GM19395 (cell line): ENCODE results near the gene PLPPR5.

Source experiments
- ATAC-seq: cut with Tn5 transposase; IDR thresholded peaks from one replicate; pipeline ENCODE4 v1.9.1; 2021; ENCODE audit warnings: mild to moderate bottlenecking, moderate library complexity; ENCODE audit not compliant: unreplicated experiment

PLPPR5 gene

DNA sequence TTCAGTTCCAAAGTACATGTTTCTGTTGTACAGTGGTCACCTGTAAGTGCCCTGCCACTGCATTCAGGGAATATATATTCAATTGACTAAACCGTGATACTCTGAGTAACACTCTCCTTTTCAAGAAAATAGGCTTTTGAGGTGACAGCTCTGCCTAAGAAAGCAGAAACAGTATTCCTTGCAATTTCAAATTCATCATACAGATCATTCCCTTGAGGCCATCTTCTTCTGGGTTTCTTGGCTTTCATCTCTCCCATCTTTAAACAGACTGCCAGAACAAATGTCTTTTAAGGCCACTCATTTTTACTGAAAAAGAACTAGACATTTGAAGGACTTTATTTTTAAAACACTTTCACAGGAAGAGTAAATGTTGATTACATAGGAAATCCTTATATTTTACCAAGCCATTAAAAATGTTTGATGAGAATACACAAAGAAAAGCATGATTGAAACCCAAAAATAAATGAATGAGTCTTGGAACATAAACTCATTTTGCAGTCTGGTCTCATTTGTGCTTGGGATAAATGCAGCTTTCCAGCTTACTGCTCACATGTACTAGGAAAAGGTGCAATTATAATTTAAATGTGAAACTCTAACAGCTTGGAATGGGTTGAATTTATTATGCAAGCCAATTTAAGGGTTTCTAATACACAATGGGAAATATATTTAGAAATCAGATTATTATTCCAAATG is 34.7 kb downstream of the PLPPR5 start:
- ATAC-seq: no peak

DNA sequence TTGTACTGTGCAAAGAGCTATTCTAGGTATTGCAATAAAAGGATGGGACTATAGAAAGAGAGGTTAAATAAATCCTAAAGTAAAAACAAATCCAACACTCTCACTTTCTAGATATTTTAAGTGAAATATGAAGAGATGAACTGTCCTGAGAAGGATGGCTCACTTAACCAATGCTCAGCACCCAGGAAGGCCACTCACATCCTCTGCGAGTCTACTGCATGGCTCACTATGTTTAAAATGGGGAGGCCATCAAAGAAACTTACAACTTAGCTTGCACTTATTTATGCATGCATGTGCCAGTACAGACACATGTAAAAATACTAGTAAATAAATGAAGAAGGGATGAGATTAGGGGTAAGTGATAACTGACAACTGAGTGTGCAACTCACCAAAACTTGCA is 37.5 kb downstream of the PLPPR5 start:
- ATAC-seq: no peak

DNA sequence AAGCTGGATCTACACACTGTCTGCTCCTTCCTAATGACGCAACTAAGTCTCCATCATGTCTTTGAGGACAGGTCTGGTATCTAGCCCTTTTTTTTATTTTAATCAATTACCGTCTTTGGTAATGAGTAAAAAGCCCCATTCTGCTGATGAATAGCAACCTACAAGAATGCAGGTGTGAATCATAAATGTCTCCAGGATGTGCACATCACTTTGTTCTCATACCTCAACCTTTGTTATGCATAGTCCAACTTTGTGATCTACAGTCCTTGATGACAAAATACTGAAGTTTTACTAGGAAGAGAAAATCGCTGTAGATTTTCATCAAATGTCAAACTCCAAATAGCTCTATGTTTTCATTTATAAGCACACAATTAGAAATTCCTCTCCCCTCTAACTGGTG is 39.3 kb downstream of the PLPPR5 start:
- no peak for ATAC-seq

DNA sequence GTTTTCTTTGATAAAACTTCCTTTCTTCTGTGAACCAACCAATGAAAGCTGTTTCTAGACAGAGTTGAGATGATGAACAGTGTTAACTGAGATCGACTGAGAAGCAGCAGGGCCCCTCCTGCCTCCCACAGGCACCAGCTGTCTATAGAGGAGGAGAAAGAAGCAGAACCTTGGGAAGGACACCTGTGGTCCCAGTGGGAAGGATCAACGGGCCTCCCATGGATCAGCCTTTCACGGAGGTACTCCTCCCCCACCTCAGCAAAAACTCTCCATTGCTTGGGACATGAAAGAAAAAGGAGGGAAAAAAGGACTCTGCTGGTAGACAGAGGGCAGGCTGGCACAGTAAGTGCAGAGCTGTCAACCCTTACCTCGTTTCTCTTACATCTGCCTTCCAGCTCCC is 40.5 kb downstream of the PLPPR5 start:
- no peak for ATAC-seq

DNA sequence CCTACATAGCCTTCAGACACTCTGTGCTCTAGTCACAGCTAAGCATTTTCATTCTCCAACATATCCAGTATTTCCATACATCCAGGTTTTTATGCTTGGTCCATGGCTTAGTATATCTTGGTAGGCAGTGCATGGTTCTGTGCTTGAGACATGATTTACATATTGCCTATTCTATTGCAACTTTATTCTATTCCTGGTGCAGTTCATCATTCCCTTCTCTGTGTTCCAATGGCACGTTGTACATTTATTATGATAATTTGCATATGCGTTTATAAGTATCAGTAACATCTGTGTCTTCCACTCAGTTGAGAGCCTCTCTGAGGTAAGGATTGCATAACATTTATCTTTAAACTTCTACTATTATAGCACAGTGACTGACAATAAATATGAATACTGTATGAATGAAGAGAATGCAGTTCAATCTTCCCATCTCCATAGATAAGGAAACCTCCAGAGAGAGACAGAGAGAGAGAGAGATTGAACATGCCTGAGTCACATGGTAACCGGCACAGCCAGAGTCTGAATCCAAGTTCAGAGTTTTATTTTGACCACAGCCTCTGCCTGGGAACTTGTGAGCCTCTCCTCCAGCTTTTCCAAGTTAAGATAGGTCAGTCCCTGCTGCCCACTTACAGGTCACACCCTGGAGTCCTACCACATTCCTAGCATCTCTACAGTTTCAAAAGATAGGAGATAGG is 41.5 kb downstream of the PLPPR5 start:
- no peak for ATAC-seq

DNA sequence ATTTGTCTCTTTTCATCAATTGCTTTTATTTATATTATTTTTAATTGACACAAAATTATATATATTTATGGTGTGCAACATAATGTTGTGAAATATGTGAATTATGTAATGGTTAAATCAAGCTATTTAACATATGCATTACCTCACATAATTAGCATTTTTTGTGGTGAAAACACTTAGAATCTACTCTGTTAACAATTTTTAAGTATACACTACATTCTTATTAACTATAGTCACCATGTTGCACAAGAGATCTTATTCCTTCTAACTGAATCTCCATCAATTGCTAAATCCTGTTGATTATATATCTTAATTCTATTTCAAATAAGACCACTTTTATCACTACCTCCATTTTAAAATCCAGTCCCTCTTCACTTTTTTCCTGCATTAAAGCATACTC is 42.5 kb downstream of the PLPPR5 start:
- ATAC-seq: no peak

DNA sequence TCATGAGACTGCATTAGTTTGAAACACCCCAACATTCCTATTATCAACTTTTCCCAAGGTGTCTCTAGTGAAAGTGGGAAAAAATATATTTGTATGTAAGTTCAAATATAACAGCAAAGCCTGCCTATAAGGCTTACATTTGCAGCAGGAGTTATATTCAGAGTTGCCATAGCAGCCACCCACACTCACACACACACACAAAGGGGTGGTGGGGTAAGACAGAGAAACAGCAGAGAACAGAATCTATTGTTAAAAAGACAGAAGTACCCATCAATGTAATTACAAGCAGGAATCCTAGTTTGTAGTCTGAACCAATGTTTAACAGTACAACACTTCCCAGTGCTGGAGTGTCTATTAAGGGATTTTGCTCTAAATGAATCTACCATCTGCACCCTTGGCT is 55.0 kb downstream of the PLPPR5 start:
- ATAC-seq: no peak

DNA sequence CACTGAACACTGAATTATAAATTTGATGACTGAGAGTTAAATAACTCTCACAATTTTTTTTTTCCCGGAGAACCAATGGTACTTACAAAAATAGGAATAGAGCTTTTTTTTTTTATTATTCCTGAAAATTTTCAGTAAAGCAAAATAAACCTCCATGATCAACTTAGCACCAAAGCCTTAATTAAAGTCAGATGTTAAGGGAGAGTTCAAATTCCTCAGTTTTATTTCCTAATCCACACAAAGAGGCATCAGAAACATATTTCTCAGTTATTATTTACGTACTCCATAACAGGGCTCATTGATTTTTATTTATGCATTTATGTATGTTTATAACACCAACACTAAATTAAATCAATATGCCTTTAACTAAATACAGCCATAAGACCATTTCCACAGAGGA is 55.5 kb downstream of the PLPPR5 start:
- no peak for ATAC-seq

DNA sequence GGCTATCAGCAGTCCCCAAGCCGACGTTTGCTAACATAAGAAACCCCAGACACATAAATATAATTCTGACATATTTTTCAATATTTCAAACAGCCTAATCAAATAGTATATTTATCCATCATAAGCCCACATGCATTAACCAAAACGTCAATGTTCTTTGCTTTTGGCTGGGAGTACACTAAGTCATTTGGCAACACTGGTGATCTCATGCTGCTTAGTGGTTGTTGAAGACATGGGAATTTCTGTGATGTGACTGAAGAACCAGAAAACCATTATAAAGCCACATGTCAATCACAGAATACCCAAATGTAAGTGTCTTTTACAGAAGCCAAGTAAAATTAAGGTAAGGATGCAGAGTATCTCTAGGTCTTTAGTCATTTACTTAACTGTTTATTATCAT is 57.6 kb downstream of the PLPPR5 start:
- no peak for ATAC-seq

DNA sequence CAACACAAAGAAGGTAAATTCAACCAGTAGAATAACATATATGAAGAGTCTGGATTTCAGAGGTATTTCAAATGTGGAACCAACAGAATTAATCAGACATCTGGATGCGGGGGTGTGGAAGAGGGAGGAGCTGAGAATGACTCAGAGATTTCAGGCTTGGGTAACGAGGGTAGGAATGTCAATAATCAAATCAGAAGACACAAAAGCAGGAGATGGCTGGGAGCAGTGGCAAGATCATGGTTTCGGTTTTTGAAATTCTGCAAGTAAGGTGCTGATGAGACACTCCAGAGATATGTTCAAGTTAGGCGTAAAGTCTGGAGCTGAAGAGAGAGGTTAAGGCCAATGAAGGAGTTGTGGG is 64.0 kb downstream of the PLPPR5 start:
- ATAC-seq: no peak

DNA sequence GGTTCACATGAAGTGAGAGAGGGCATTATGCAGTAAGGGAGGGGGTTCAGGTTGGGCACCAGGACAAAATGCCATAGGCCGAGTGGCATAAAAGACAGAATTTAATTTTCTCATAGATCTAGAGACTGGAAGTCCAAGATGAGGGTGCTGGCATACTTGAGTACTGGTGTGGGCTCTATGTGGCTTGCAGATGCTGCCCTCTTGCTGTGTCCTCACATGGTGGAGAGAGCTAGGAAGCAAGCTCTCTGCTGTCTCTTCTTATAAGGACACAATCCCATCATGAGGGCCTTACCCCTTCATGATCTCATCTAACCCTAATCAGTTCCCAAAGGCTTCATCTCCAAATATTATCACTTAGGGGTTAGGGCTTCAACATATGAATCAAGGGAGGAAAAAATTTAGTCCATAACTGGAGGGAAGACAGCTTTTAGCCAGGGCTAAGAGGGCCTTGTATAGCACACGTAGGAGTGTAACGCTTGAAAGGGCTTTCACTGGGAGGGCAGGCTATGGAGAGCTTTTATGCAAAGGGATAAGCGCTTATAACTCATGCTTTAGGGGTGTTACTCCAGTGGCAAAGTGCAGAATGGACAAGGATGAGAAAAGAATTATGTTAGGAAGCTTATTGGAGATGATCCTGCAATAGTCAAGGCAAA is 64.5 kb downstream of the PLPPR5 start:
- no peak for ATAC-seq

DNA sequence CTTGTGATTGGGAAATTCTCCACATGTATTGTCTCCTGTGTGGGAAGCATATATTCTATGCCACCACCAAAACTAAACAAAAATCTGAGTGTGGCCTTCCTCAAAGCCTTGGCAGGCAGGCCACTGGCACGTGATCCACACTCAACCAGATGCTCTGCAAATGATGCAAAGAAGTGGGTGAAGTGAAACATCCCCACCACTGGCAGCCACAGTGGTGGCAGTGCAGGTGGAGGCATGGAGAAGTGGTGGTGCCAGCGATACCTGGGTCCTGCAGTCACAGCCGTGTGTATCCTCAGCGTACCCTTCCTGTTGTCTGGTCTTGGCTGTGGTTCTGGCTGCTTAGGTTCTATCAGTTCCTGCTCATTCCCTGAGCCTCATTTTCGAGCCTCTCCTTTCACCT is 65.2 kb downstream of the PLPPR5 start:
- no peak for ATAC-seq

DNA sequence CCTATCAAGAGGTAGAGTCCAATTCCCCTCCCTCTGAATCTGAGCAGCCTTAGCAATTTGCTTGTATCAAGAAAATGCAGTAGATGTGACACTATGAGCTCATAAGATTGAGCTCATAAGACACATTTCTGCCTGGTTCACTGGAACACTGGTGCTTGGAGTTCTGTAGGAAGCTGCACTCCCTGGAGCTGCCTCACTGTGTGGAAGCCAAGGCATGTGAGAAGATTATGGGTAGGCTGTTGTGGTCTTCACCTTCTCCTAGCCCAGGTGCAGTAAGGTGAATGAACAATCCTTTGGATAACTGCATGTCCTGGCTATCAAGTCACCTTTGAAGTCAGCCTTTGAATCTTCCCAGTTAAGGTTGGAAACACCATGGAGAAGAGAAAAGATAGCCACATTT is 67.3 kb downstream of the PLPPR5 start:
- no peak for ATAC-seq

DNA sequence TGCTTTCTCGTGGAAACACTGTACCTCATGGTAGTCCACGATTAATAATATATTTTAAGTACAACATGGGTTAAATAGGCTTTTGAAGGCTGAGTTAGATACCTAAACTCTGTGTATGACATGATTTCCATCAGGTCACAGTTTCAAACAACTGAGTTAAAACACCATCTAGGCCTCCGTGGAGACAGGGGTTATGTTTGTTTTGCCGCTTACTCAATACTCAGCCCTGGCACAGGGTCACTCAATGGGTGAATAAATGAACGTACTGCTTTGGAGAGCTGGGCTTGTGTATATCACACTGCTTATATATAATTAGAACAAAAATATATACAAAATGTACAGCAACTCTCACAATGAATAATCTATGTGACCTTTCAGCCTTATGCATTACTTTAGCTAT is 72.5 kb downstream of the PLPPR5 start:
- ATAC-seq: no peak

DNA sequence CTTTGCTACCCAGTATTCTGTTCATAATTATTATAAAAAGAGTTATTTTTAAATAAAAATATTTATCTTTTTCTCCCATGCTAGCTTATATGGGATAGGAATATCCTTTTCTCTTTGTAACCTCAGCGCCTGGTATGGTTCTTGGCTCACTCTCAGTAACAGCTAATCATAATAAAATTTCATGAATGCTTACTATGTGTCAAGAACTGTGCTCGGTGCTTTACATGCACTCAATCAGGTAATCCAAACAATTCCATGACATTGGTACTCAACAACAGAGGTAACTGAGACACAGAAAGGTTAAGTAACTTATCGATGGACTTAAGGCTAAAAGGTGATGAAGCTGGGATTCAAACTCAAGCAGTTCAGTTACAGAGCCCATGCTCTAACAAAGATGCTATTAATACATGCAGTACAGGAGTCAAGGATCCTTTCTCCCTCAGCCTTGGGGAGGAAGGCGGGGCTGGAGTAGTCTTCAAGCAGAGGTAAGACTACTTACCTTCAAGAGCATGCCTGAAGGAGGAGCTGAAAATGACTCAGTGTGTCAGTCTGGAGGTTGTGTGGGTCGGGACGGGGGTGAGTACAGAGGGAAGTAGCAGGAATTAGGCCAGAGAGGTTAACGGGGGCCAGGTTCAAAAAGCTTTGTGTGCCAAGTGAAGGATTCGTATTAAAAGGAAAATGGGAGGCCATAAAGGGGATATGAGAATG is 73.4 kb downstream of the PLPPR5 start:
- ATAC-seq: no peak

DNA sequence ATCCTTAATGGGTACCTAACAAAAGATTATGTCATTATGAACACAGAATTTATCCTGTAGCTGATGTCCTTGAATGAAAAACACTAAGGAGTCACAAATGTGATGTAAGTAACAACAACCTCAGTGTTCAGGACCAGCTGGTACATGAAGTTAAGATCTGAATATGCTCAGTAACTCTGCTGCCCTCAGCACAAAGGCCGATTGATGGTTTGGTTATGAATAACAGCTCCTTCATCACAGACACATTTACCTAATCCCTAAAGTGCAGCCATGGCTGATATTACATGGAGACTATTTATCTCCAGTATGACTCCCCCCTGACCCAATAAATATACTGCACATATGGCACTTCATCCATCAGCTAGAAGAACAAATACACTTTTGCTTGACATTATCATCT is 75.2 kb downstream of the PLPPR5 start:
- ATAC-seq: no peak

DNA sequence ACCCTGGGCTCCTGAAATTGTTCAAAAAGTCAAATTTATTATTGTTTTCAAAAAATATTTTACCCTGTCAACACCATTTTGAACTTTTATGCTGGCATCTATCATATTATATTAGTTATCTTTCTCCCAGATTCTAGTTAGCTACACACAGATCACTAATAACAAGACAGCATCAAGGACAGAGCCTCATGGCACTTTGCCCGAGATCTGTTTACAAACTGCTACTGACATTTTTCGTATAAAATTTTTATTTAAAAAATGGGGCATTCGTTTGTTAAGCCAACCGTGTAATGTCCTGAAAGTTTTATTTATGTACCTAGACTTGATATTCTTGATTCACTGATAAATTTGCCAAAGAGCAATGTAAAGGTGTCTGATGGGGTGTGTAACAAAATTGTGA is 78.1 kb downstream of the PLPPR5 start:
- ATAC-seq: no peak

DNA sequence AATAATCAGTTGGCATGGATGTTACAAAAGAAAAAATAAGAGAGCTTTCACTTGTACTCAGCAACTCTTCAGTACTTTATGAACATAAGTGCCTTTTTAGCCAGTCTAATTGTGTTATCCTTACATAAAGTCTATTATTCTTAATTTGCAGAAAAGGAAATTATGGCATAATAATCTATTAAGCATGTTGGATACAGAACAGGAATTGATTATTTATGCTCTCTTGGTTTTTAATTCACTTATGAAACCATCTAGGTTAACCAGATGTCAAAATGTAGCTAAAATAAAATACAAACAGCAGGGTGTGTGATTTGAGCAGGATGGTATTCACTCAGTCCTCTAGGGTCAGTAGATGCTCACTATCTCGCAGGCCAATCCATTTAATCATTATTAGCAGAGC is 79.7 kb downstream of the PLPPR5 start:
- no peak for ATAC-seq

DNA sequence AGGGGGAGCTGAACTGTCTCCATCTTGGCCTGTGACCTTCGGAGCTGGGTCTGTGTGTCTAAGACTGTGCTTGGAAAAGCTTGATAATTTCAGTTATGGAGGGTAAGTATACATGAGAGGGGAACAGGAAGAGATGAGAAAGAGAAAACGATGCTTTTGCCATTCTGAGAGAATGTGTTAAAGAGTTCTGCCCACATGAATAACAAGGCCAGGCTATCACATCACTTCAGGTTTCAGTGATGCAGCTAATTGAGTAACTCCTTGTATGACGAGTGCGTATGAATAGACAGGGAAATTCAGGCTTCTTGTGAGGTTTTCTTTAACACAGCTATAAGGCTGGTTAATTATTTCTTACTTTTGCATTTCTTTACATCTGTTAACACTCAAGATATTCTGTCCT is 81.0 kb downstream of the PLPPR5 start:
- no peak for ATAC-seq

DNA sequence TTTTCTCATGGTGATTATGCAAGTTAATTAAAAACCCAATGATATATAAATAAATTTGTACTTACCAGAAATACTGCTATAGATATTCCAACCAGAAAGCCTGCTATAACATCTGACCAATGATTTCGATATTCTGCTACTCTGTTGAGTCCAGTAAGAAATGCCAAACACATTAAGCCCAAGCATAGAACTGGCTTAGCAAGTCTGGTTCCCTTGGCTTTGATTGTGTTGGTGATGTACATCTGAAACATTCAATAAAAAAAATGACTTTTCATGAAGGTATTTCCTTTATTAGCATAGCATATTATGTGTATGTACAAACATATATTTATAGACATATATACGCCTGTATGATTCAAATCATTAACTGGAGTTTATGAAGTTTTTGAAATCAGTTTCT is 82.8 kb downstream of the PLPPR5 start:
- ATAC-seq: no peak

DNA sequence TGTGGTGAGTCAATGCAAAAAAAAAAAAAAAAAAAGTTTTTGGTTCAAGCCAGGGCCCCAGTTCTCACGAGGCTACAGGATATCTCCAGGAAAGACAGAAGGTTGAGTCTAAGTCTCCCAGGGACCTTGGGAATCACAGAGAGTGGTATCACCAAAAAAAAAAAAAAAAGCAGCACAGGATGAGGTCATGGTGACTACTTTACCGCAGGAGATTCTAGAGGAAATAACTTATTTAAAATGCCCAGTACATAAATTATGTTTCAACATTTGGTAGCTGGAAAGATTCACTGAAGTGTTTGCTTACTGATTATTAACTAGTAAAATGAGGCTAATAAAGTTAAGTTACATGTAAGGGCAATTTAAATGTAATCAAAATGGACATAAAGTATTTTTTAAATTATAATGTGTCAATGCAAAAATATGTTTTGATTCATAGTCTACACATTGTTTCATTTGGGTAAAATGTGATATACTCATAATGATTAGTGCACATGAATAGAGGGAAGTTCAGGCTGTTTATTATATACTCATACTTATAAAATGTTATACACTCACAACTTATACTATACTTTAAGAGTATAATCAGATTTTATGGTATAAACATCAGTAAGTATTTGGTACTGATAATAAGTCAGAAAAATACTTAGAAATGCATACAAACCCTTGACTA is 84.1 kb downstream of the PLPPR5 start:
- no peak for ATAC-seq
